Neural progenitor cell (in vitro differentiated cells): Measurements from ENCODE around the gene FFAR3.

ENCODE experiments used
- EZH2 ChIP-seq: fragments of 200-600 bp; sonication (generic); IDR thresholded peaks from 2 replicates; pipeline ENCODE4 v1.6.1; 2017; ENCODE audit warnings: antibody characterized with exemption, mild to moderate bottlenecking, moderate library complexity
- EZH2phosphoT487 ChIP-seq: fragments of 200-600 bp; sonication (generic); IDR thresholded peaks from 2 replicates; pipeline ENCODE4 v1.6.1; 2017; ENCODE audit warnings: antibody characterized with exemption

- TF ChIP-seq EZH2phosphoT487 (no peak), EZH2 (no peak)
Measured at GRCh38 chr19:35318679-35319448, 39.4 kb upstream of the FFAR3 start.
